GM20000 (cell line): ENCODE measurements around the gene CCDC146.

Source experiments
- DNase-seq: peaks from one replicate; pipeline ENCODE4 v3.0.0; 2012; ENCODE audit warnings: low spot score
- CTCF ChIP-seq: IDR thresholded peaks from 2 replicates; pipeline ENCODE4 v1.5.1; 2012; ENCODE audit warnings: mild to moderate bottlenecking, control low read depth; ENCODE audit errors: extremely low read depth, missing control alignments

The CCDC146 gene

DNA sequence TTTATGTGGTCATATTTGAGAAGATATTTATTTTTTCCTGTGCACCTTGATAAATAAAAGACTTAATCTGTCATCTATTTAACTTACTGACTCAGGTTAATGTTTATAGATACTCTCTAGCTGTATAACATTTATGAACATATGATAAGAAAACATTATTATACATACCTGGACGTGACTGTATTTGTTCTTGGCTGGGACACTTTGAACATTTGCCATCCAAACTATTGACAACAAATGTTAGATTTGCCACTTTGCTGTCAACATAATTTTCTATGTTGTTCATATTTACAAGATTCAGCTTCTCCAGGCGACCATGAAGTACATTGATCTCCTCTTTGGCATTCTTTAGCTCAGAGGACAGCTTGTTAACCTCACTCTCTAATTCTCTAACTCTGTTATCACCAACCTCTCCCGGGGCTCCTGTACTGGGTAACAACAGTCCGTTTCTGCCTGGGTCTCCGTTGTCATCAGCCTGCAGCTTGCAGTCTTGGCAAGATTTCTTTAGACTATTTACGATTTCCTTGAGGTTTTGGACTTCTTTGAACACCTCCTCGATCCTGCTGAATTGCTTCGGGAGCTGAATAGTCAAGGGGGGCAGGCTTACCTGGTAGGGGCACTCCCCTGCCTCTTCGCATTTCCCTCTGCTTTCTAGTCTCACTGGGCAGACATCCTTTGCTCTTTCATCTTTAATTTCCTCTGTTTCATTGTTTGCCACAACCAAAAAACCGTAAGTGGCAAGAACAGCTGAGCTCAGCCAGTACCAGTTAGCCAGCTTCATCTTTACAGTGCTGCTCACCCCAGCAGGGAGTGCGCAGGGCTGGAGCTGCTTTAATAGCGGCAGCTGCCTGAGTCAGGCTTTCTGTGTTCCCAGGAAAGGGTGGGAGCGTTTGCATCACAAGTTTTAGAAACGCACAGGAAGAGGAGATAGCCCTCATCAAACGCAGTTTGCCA lies 76.9 kb downstream of the CCDC146 start, which contains the start of gene FGL2:
Gene FGL2 (minus strand): TSS at position 807 of the 954 bp plus-strand sequence. CDS start 26 bp downstream, at position 781.
- DNase-seq: no peak
- TF ChIP-seq CTCF: no peak

DNA sequence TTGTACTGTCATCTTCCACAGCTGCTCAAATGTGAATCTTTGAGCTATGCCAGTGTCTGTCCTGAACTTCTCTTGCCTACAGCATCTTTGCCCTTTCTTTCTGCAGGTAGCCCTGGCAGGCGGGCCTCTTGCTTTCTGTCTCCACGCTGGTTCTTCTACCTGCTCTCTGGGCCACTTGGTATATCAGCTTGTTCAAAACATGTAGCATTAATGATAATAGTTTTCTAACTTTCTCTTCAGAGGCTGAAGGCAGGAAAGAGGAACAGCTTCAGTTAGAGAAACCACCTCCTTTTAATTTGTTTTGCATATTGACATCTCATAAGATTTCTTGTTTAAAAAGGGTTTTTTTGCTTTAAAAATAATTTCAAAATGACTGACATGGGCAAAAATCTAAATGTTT lies 78.1 kb downstream of the CCDC146 start:
- no peak for TF ChIP-seq CTCF
- DNase-seq: peak; percentile 30

DNA sequence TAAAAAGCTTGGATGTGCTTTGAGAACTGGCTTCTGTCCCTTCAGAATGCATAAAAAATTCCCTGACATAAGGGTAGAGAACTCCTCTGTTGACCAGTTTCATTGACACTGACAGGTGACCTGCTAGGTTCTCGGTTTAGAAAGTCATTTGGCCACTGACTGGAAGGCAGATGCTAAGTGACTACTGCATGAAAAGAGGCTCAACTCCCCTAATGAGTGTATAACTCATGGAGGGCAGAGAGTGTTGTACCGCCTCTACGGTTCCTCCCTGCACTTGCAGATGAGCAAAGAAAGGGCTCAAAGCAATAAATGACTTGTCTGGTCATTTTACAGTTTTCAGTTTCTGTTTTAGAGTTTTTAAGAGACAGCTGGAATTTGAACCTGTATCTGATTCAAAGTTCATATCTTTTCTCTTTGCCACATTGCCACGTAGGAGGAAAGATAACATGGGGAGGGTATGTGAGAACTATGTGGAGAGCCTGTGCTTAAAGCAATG lies 80.1 kb downstream of the CCDC146 start:
- no peak for TF ChIP-seq CTCF
- DNase-seq: peak; percentile 71

GRCh38 chr7:77205706-77206105 lies 83.3 kb downstream of the CCDC146 start:
- DNase-seq: no peak
- TF ChIP-seq CTCF: no peak

DNA sequence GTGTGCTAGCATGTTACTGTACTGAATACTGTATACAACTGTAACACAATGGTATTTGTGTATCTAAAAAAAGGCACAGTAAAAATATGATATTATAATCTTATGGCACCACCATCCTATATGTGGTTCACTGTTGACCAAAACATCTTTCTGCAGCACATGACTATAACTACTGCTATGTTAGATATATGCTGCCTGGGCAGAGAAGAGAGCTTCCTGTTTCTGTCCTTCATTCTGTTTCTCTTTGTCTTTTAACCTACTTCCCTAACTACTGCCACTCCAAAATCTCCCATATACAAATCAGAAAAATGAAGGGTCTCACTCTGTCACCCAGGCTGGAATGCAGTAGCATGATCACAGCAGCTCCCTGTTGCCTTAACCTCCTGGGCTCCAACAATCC lies 86.0 kb downstream of the CCDC146 start:
- no peak for DNase-seq
- TF ChIP-seq CTCF: no peak

- no peak for TF ChIP-seq CTCF
- DNase-seq: no peak
These were observed 87.2 kb downstream of the CCDC146 start for GRCh38 chr7:77209479-77210139.

GRCh38 chr7:77216181-77216845 lies 93.9 kb downstream of the CCDC146 start:
- TF ChIP-seq CTCF: no peak
- no peak for DNase-seq
